GM12873 (cell line): ENCODE results near the gene ORC2.

Experiments
- CTCF ChIP-seq: IDR thresholded peaks from 2 replicates; pipeline ENCODE4 v1.5.1; 2012; ENCODE audit warnings: low read depth, mild to moderate bottlenecking, moderate library complexity, low read length, control low read depth; ENCODE audit not compliant: insufficient read depth; ENCODE audit errors: missing control alignments

ORC2 gene

GRCh38 chr2:200864176-200865034 lies 99.1 kb downstream of the ORC2 start, which contains the start of gene CLK1:
TSS of gene CLK1 (minus strand) at chr2:200864658. CDS start at chr2:200861862, 2,796 bp downstream.
- TF ChIP-seq CTCF: no peak

GRCh38 chr2:200863782-200864175 lies 99.7 kb downstream of the ORC2 start:
- TF ChIP-seq CTCF: no peak

- no peak for TF ChIP-seq CTCF
Observed at GRCh38 chr2:200862532-200863000, 100.9 kb downstream of the ORC2 start.

DNA sequence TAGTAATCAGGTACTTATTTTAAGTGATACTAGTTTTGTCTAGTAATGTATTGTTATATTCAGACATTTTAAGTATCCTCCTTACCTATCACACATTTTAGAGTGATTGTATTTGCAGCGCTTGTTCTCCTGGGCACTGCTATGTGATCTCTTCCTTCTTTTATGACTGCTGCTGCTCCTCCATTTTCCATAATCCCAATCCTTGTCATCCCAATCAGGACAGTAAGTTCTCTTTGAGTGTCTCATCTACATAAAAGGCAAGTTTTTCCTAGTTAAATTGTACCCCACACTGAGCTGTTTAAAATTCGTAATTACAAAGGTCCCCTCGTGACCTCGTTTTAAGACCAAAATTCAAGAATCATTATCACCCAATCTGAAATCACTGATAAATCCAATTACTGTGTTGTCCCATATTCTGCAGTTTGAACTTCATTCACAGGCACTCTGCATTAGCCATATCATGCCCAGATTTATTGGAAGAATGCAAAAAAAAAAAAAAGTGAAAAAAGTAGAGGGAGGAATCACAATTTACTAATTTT lies 101.8 kb downstream of the ORC2 start:
- TF ChIP-seq CTCF: no peak

- no peak for TF ChIP-seq CTCF
Observed at GRCh38 chr2:200860092-200860795, 103.2 kb downstream of the ORC2 start.
